Caco-2 (cell line): Measurements from ENCODE around the gene EPS15. TPM values are rescaled to one million over a fixed set of nuclear protein-coding genes. Genes with fewer than 3 reads are reported as not detected.

Source experiments
- BruUV-seq: library from RNA; stranded (reverse); fragments of 400-500 nt; replicated peaks from 2 replicates; lab custom pipeline; 2021; lab: Mats Ljungman, UMichigan
- CTCF ChIA-PET: fragments of 300-600 bp; sonication (Branson Sonifier 250); formaldehyde crosslinking; loops from one replicate; lab custom pipeline; 2022; ENCODE audit warnings: antibody characterized with exemption; lab: Charles Lee
- POLR2A ChIA-PET: fragments of 300-600 bp; sonication (Branson Sonifier 250); formaldehyde crosslinking; loops from one replicate; lab custom pipeline; 2022; ENCODE audit warnings: antibody characterized with exemption; lab: Charles Lee
- DNase-seq, 2 experiments: peaks; one replicate each; pipeline versions ENCODE4 v3.0.0 to v3.0.0-alpha.2; 2020 to 2022
- H3K27me3 ChIP-seq: replicated peaks from 2 replicates; pipeline ENCODE4 v1.6.0; 2011; ENCODE audit warnings: low read length; ENCODE audit not compliant: control insufficient read depth, insufficient read depth
- H3K36me3 ChIP-seq: 2 replicates; pipeline ENCODE4 v1.5.1; 2011; ENCODE audit warnings: low read length; ENCODE audit not compliant: control insufficient read depth, insufficient read depth
- H3K4me1 ChIP-seq: fragments of 250-450 bp; sonication (Bioruptor Pico); 2 replicates; pipeline ENCODE4 v1.5.1; 2020; ENCODE audit warnings: mild to moderate bottlenecking
- H3K4me3 ChIP-seq: 2 replicates; pipeline ENCODE4 v1.5.1; 2011; ENCODE audit warnings: low read depth, mild to moderate bottlenecking, control low read depth, low read length
- H3K9me3 ChIP-seq: fragments of 250-450 bp; sonication (Bioruptor Pico); 2 replicates; pipeline ENCODE4 v1.5.1; 2020; ENCODE audit warnings: mild to moderate bottlenecking, moderate library complexity
- H3K27ac Mint-ChIP-seq: one replicate; pipeline ENCODE4 v1.8.0; 2022; ENCODE audit warnings: mixed read lengths; ENCODE audit not compliant: unreplicated experiment
- H3K27me3 Mint-ChIP-seq: one replicate; pipeline ENCODE4 v1.8.0; 2022; ENCODE audit warnings: mixed read lengths; ENCODE audit not compliant: insufficient read depth, unreplicated experiment
- H3K36me3 Mint-ChIP-seq: one replicate; pipeline ENCODE4 v1.8.0; 2022; ENCODE audit warnings: mild to moderate bottlenecking, mixed read lengths; ENCODE audit not compliant: insufficient read depth, unreplicated experiment
- H3K4me1 Mint-ChIP-seq: one replicate; pipeline ENCODE4 v1.8.0; 2022; ENCODE audit warnings: low read depth, mixed read lengths; ENCODE audit not compliant: unreplicated experiment
- H3K4me3 Mint-ChIP-seq: one replicate; pipeline ENCODE4 v1.8.0; 2022; ENCODE audit warnings: mild to moderate bottlenecking, moderate library complexity, mixed read lengths; ENCODE audit not compliant: unreplicated experiment
- H3K9me3 Mint-ChIP-seq: one replicate; pipeline ENCODE4 v1.8.0; 2022; ENCODE audit warnings: mixed read lengths; ENCODE audit not compliant: unreplicated experiment
- CTCF ChIP-seq, 2 experiments: fragments of 200-600 bp in 1 of 2; IDR thresholded peaks; 1 replicate in 1 of 2; 2 replicates in 1 of 2; pipeline versions ENCODE4 v1.5.1 to v1.8.0; 2011 to 2022; ENCODE audit warnings: antibody characterized with exemption in 1 of 2, control low read depth in 1 of 2, inconsistent platforms in 1 of 2, low read depth in 1 of 2, low read length in 1 of 2, mild to moderate bottlenecking in 1 of 2, moderate library complexity in 1 of 2; ENCODE audit not compliant: insufficient read depth in 1 of 2, severe bottlenecking in 1 of 2, unreplicated experiment in 1 of 2
- intact Hi-C: fragments of 100-400 bp; cut with micrococcal nuclease; formaldehyde crosslinking; loops from one replicate; pipeline ENCODE4 v1.10.0; 2022; ENCODE audit not compliant: unreplicated experiment
- total RNA-seq: library from RNA; stranded (reverse); gene quantifications from 2 replicates; pipeline ENCODE4 v1.2.3, GENCODE V29; 2022

EPS15 gene
- total RNA-seq, 1 experiment from 2014 or later: 41.5 TPM

GRCh38 chr1:51549016-51549619, 30.1 kb upstream of the EPS15 start:
- H3K9me3 Mint-ChIP-seq: no peaks in the 10 kb centered on the region
- POLR2A ChIA-PET: no interaction called here
- H3K36me3 Mint-ChIP-seq: no peaks in the 10 kb centered on the region
- Histone ChIP-seq H3K36me3 (no peaks in the 10 kb centered on the region), H3K27me3 (no peaks in the 10 kb centered on the region), H3K9me3 (no peaks in the 10 kb centered on the region), H3K4me1 (no peaks in the 10 kb centered on the region), H3K4me3 (no peak overlapping the region)
- BruUV-seq: no TSS peak
- no peaks in the 10 kb centered on the region for H3K4me1 Mint-ChIP-seq
- intact Hi-C loops: no loop called here
- no peak for DNase-seq
- H3K27me3 Mint-ChIP-seq: no peaks in the 10 kb centered on the region
- H3K4me3 Mint-ChIP-seq: no peak overlapping the region
- H3K27ac Mint-ChIP-seq: no peak overlapping the region
- CTCF ChIA-PET: no interaction called here
- no peak for TF ChIP-seq CTCF (IDR thresholded peaks at IDR 0.05; ENCODE audit: insufficient read depth in 1 of 2, low read depth in 1 of 2, low read length in 1 of 2, severe bottlenecking in 1 of 2, unreplicated experiment in 1 of 2)

GRCh38 chr1:51543858-51544257, 24.8 kb upstream of the EPS15 start:
- H3K9me3 ChIP-seq: no peaks in the 10 kb centered on the region
- no peak for DNase-seq
- no peaks in the 10 kb centered on the region for H3K36me3 ChIP-seq
- 0 out of 2 replicates have a peak, but pooled peaks cover 7% of the 10 kb centered on the region for H3K4me1 ChIP-seq
- H3K27me3 ChIP-seq: no peaks in the 10 kb centered on the region
- BruUV-seq: no TSS peak
- CTCF ChIA-PET: no interaction called here
- Mint-ChIP-seq H3K27ac (no peak overlapping the region), H3K4me3 (no peak overlapping the region), H3K9me3 (peaks cover 5% of the 10 kb centered on the region), H3K4me1 (no peaks in the 10 kb centered on the region), H3K36me3 (no peaks in the 10 kb centered on the region), H3K27me3 (no peaks in the 10 kb centered on the region)
- intact Hi-C loops: no loop called here
- H3K4me3 ChIP-seq: no peak overlapping the region
- no peak for TF ChIP-seq CTCF (IDR thresholded peaks at IDR 0.05; ENCODE audit: insufficient read depth in 1 of 2, low read depth in 1 of 2, low read length in 1 of 2, severe bottlenecking in 1 of 2, unreplicated experiment in 1 of 2)
- POLR2A ChIA-PET: no interaction called here

- DNase-seq: no peak
- ChIA-PET CTCF (no interaction called here), POLR2A (no interaction called here)
- Histone ChIP-seq H3K4me3 (no peak overlapping the region), H3K4me1 (0 out of 2 replicates have a peak, but pooled peaks cover 7% of the 10 kb centered on the region), H3K9me3 (no peaks in the 10 kb centered on the region), H3K36me3 (no peaks in the 10 kb centered on the region), H3K27me3 (no peaks in the 10 kb centered on the region)
- no TSS peak for BruUV-seq
- no peaks in the 10 kb centered on the region for H3K27me3 Mint-ChIP-seq
- no peak overlapping the region for H3K4me3 Mint-ChIP-seq
- H3K4me1 Mint-ChIP-seq: no peaks in the 10 kb centered on the region
- TF ChIP-seq CTCF (IDR thresholded peaks at IDR 0.05; ENCODE audit: insufficient read depth in 1 of 2, low read depth in 1 of 2, low read length in 1 of 2, severe bottlenecking in 1 of 2, unreplicated experiment in 1 of 2): no peak
- no peak overlapping the region for H3K27ac Mint-ChIP-seq
- H3K36me3 Mint-ChIP-seq: no peaks in the 10 kb centered on the region
- H3K9me3 Mint-ChIP-seq: peaks cover 11% of the 10 kb centered on the region
- intact Hi-C loops: no loop called here
These were observed 23.3 kb upstream of the EPS15 start for GRCh38 chr1:51542158-51542953.
